ENCODE data around the gene GPR61. TPM values are rescaled to one million over a fixed set of nuclear protein-coding genes. Genes with fewer than 3 reads are reported as not detected.

GPR61 gene
- total and polyA plus RNA-seq, 9 of the 15 experiments (the other 6 are each of a cell fraction or from before 2014, with no cell fraction given), result 0.04 to 1.1 (median 0.25) TPM; not detected in 4

DNA sequence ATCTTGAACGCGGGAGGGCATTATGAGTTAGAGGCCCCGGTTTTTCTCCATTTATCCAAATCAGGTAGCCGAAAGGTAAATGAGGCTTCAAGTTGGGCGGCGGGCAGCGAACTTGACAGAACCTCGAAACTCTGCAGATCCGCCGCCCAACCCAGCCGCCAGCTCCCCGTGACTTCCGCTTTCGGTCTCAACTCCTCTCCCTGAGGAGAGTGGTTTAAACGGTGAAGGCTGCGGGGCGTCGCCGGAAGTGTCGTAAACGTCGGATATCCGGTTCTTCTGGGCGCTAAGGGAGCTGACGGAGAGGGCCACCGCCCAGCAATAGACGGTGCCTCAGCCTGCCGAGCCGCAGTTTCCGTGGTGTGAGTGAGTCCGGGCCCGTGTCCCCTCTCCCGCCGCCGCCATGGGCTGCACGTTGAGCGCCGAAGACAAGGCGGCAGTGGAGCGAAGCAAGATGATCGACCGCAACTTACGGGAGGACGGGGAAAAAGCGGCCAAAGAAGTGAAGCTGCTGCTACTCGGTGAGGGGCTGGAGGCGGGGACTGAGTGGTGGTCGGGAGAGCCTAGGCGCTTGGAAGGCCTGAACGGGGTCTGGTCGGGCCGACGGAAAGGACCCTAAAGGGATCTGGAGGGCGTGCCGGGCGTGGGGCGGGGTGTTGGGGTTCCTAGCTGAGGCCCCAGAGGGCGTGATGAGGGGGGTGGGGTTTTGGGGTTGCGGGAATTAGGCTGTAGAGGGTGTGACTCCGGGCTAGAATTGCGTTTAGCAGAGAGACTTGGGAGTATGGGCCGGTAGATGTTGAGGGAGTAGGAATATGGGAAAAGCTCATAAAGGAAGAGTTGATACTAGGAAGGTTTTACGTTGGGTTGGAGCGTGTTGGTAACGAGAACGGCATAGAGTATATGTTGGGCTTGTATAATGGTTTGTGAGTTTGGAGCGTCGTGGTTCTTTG is 8.9 kb downstream of the GPR61 start, which contains the start of gene GNAI3 (continued):
- TF ChIP-seq ZKSCAN8 (CRISPR knock-in tag; IDR thresholded peaks at IDR 0.05) (no peak), ZNF316 (IDR thresholded peaks at IDR 0.05) (no peak; the same call in 1 of the 2 replicates), ZNF175 (CRISPR knock-in tag; IDR thresholded peaks at IDR 0.05; ENCODE audit: low read depth) (no peak), ILK (tag; IDR thresholded peaks at IDR 0.05; ENCODE audit: borderline replicate concordance, low read depth) (no peak), MTA3 (IDR thresholded peaks at IDR 0.05; ENCODE audit: borderline replicate concordance) (peak; percentile 80; the same call in 1 of the 2 replicates), ZFPM2 (CRISPR knock-in tag; IDR thresholded peaks at IDR 0.05) (no peak), ZNF24 (IDR thresholded peaks at IDR 0.05) (peak; percentile 27; the same call in 1 of the 2 replicates), CBX2 (IDR thresholded peaks at IDR 0.05; ENCODE audit: insufficient read depth, low read length, poor library complexity, severe bottlenecking) (no peak), POLR2AphosphoS5 (IDR thresholded peaks at IDR 0.05; ENCODE audit: control insufficient read depth, insufficient read depth, low read depth, low read length) (peak; percentile 96), TBP (optimal IDR thresholded peaks at IDR 0.05; ENCODE audit: low read depth, low read length) (peak; percentile 97)
- TF ChIP-seq, protein P1, sequence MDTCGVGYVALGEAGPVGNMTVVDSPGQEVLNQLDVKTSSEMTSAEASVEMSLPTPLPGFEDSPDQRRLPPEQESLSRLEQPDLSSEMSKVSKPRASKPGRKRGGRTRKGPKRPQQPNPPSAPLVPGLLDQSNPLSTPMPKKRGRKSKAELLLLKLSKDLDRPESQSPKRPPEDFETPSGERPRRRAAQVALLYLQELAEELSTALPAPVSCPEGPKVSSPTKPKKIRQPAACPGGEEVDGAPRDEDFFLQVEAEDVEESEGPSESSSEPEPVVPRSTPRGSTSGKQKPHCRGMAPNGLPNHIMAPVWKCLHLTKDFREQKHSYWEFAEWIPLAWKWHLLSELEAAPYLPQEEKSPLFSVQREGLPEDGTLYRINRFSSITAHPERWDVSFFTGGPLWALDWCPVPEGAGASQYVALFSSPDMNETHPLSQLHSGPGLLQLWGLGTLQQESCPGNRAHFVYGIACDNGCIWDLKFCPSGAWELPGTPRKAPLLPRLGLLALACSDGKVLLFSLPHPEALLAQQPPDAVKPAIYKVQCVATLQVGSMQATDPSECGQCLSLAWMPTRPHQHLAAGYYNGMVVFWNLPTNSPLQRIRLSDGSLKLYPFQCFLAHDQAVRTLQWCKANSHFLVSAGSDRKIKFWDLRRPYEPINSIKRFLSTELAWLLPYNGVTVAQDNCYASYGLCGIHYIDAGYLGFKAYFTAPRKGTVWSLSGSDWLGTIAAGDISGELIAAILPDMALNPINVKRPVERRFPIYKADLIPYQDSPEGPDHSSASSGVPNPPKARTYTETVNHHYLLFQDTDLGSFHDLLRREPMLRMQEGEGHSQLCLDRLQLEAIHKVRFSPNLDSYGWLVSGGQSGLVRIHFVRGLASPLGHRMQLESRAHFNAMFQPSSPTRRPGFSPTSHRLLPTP (IDR thresholded peaks at IDR 0.05; ENCODE audit: borderline replicate concordance, extremely low read depth, insufficient read length), result no peak
- TF ChIP-seq, protein P2, sequence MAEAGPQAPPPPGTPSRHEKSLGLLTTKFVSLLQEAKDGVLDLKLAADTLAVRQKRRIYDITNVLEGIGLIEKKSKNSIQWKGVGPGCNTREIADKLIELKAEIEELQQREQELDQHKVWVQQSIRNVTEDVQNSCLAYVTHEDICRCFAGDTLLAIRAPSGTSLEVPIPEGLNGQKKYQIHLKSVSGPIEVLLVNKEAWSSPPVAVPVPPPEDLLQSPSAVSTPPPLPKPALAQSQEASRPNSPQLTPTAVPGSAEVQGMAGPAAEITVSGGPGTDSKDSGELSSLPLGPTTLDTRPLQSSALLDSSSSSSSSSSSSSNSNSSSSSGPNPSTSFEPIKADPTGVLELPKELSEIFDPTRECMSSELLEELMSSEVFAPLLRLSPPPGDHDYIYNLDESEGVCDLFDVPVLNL (CRISPR knock-in tag; IDR thresholded peaks at IDR 0.05; ENCODE audit: low read depth), result no peak
- TF ChIP-seq, protein P3, sequence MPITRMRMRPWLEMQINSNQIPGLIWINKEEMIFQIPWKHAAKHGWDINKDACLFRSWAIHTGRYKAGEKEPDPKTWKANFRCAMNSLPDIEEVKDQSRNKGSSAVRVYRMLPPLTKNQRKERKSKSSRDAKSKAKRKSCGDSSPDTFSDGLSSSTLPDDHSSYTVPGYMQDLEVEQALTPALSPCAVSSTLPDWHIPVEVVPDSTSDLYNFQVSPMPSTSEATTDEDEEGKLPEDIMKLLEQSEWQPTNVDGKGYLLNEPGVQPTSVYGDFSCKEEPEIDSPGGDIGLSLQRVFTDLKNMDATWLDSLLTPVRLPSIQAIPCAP (CRISPR knock-in tag; IDR thresholded peaks at IDR 0.05; ENCODE audit: borderline replicate concordance), result peak; percentile 35; the same call in 1 of the 2 replicates
- TF ChIP-seq, protein P4, sequence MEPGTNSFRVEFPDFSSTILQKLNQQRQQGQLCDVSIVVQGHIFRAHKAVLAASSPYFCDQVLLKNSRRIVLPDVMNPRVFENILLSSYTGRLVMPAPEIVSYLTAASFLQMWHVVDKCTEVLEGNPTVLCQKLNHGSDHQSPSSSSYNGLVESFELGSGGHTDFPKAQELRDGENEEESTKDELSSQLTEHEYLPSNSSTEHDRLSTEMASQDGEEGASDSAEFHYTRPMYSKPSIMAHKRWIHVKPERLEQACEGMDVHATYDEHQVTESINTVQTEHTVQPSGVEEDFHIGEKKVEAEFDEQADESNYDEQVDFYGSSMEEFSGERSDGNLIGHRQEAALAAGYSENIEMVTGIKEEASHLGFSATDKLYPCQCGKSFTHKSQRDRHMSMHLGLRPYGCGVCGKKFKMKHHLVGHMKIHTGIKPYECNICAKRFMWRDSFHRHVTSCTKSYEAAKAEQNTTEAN (CRISPR knock-in tag; IDR thresholded peaks at IDR 0.05), result no peak
- TF ChIP-seq, protein P5, sequence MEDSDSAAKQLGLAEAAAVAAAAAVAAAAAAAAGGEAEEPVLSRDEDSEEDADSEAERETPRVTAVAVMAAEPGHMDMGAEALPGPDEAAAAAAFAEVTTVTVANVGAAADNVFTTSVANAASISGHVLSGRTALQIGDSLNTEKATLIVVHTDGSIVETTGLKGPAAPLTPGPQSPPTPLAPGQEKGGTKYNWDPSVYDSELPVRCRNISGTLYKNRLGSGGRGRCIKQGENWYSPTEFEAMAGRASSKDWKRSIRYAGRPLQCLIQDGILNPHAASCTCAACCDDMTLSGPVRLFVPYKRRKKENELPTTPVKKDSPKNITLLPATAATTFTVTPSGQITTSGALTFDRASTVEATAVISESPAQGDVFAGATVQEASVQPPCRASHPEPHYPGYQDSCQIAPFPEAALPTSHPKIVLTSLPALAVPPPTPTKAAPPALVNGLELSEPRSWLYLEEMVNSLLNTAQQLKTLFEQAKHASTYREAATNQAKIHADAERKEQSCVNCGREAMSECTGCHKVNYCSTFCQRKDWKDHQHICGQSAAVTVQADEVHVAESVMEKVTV (CRISPR knock-in tag; IDR thresholded peaks at IDR 0.05), result no peak
- TF ChIP-seq, protein P6, sequence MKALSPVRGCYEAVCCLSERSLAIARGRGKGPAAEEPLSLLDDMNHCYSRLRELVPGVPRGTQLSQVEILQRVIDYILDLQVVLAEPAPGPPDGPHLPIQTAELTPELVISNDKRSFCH (CRISPR knock-in tag; IDR thresholded peaks at IDR 0.05), result no peak
- TF ChIP-seq, protein P6 (tag; IDR thresholded peaks at IDR 0.05), result no peak

Data from K562 (cell line).